ENCODE data around the gene EPHA5. TPM values are rescaled to one million over a fixed set of nuclear protein-coding genes. Genes with fewer than 3 reads are reported as not detected.

The EPHA5 gene
- polyA plus RNA-seq, 3 donors = not detected

- H3K9me3 Mint-ChIP-seq = peaks cover 0 to 2% (median 0%) of the 10 kb centered on the region in 7 donors
- H3K27ac Mint-ChIP-seq = no peak overlapping the region
- Histone ChIP-seq H4K20me1 (ENCODE audit: insufficient read depth, low read length) (no peaks in the 10 kb centered on the region), H3K9ac (ENCODE audit: insufficient read depth, low read length, poor library complexity, severe bottlenecking) (no peak overlapping the region), H3K27ac (ENCODE audit: low read depth in 1 of 2, low read length in 2 of 2) (no peak overlapping the region), H2AFZ (ENCODE audit: insufficient read depth, low read depth, low read length, poor library complexity, severe bottlenecking) (no peak overlapping the region), H3K79me2 (ENCODE audit: insufficient read depth, low read length) (no peaks in the 10 kb centered on the region), H3K36me3 (replicated peaks in 1 of 2; ENCODE audit: control insufficient read depth in 1 of 2, insufficient read depth in 2 of 2, low read length in 2 of 2) (no peaks in the 10 kb centered on the region), H3K4me2 (replicated peaks; ENCODE audit: extremely low read depth, low read length, poor library complexity, severe bottlenecking) (no peak overlapping the region), H3K4me3 (replicated peaks in 1 of 3; ENCODE audit: low read depth in 2 of 3, low read length in 3 of 3) (no peak overlapping the region), H3K27me3 (ENCODE audit: control insufficient read depth in 2 of 2, insufficient read depth in 2 of 2, low read length in 2 of 2) (no peaks in the 10 kb centered on the region), H3K9me3 (replicated peaks in 1 of 2; ENCODE audit: control insufficient read depth in 1 of 2, insufficient read depth in 1 of 2, low read length in 2 of 2) (no peaks in the 10 kb centered on the region), H3K4me1 (ENCODE audit: control insufficient read depth in 1 of 2, insufficient read depth in 2 of 2, low read length in 2 of 2) (no peaks in the 10 kb centered on the region)
- no CpG with 5 or more reads among the region's 6 CpGs for WGBS (ENCODE audit: insufficient coverage)
- TF ChIP-seq CTCF (IDR thresholded peaks at IDR 0.05) = no peak
- H3K4me1 Mint-ChIP-seq = no peaks in the 10 kb centered on the region
- no peak overlapping the region for H3K4me3 Mint-ChIP-seq
- H3K36me3 Mint-ChIP-seq = no peaks in the 10 kb centered on the region
- H3K27me3 Mint-ChIP-seq (ENCODE audit: low read depth in 3 of 3) = no peaks in the 10 kb centered on the region
- no peak for DNase-seq
- intact Hi-C loops (cut with micrococcal nuclease) = no loop called here
Measured at GRCh38 chr4:65383589-65384305, 286.5 kb downstream of the EPHA5 start.

GRCh38 chr4:65381648-65382047 is 288.6 kb downstream of the EPHA5 start:
- Histone ChIP-seq H3K36me3 (replicated peaks in 1 of 2; ENCODE audit: control insufficient read depth in 1 of 2, insufficient read depth in 2 of 2, low read length in 2 of 2) (no peaks in the 10 kb centered on the region), H2AFZ (ENCODE audit: insufficient read depth, low read depth, low read length, poor library complexity, severe bottlenecking) (no peak overlapping the region), H3K27ac (ENCODE audit: low read depth in 1 of 2, low read length in 2 of 2) (no peak overlapping the region), H3K9ac (ENCODE audit: insufficient read depth, low read length, poor library complexity, severe bottlenecking) (no peak overlapping the region), H3K4me1 (ENCODE audit: control insufficient read depth in 1 of 2, insufficient read depth in 2 of 2, low read length in 2 of 2) (no peaks in the 10 kb centered on the region), H3K27me3 (ENCODE audit: control insufficient read depth in 2 of 2, insufficient read depth in 2 of 2, low read length in 2 of 2) (no peaks in the 10 kb centered on the region), H3K4me3 (replicated peaks in 1 of 3; ENCODE audit: low read depth in 2 of 3, low read length in 3 of 3) (no peak overlapping the region), H3K79me2 (ENCODE audit: insufficient read depth, low read length) (no peaks in the 10 kb centered on the region), H3K9me3 (replicated peaks in 1 of 2; ENCODE audit: control insufficient read depth in 1 of 2, insufficient read depth in 1 of 2, low read length in 2 of 2) (no peaks in the 10 kb centered on the region), H3K4me2 (replicated peaks; ENCODE audit: extremely low read depth, low read length, poor library complexity, severe bottlenecking) (no peak overlapping the region), H4K20me1 (ENCODE audit: insufficient read depth, low read length) (no peaks in the 10 kb centered on the region)
- intact Hi-C loops (cut with micrococcal nuclease) = no loop called here
- no peak for TF ChIP-seq CTCF (IDR thresholded peaks at IDR 0.05)
- no peaks in the 10 kb centered on the region for H3K4me1 Mint-ChIP-seq
- no peak for DNase-seq
- H3K27me3 Mint-ChIP-seq (ENCODE audit: low read depth in 3 of 3) = no peaks in the 10 kb centered on the region
- H3K27ac Mint-ChIP-seq = no peak overlapping the region
- no peaks in the 10 kb centered on the region for H3K9me3 Mint-ChIP-seq
- no peak overlapping the region for H3K4me3 Mint-ChIP-seq
- H3K36me3 Mint-ChIP-seq = no peaks in the 10 kb centered on the region
- WGBS (ENCODE audit: insufficient coverage) = no CpG with 5 or more reads among the region's 1 CpG
